HG02571 (cell line): ENCODE results near the gene ELOVL2.

ENCODE experiments used
- ATAC-seq: cut with Tn5 transposase; IDR thresholded peaks from one replicate; pipeline ENCODE4 v1.9.1; 2021; ENCODE audit warnings: mild to moderate bottlenecking, moderate library complexity; ENCODE audit not compliant: unreplicated experiment

ELOVL2 gene

DNA sequence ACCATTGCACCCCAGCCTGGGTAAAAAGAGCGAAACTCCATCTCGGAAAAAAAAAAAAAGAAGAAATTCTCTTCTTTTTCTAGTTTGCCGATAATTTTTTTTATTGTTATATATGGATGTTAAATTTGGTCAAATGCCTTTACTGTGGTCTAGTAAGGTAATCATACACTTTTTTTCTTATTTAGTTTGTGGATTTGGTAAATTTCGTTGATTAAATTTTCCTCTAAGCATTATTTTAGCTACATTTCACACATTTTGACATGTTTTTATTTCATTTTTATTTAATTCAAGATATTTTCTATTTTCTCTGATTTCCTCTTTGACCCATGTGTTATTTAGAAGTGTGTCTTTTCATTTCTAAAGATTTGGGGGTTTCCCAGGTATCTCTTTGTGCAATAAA is 18.0 kb upstream of the ELOVL2 start:
- ATAC-seq = no peak

DNA sequence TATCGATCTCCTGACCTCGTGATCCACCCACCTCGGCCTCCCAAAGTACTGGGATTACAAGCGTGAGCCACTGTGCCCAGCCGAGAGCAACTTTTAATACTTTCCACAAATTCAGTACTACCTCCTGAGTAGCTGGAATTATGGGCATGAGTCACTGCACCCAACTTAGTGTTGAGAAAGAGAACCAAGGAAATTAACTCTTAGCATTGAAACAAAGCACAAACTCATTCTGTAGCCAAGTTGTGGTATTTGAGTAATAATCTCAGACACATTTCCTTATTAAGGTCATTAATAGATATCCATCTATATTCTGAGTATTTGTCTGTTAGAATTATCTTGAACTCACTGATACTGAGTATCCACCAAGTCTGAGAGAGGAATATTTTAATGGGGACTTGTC is 14.3 kb upstream of the ELOVL2 start:
- ATAC-seq = no peak

DNA sequence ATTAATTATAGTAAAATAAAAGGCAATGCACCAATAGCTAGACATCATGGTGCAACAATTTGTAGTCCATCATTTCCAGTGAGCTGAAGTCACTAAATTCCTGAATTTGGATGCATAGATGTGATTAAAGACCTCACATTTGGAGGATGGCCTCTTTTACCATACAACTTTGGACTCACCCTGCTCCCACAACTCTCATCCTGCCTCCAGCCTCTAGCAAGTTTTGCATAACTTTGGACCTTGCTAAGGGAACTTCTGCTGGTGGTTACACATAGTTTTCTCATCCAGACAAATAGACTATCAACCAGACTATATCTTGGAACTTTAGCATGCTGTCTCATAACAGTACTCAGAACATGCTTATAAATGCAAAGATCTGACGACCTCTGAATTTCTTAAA is 12.8 kb upstream of the ELOVL2 start:
- no peak for ATAC-seq

DNA sequence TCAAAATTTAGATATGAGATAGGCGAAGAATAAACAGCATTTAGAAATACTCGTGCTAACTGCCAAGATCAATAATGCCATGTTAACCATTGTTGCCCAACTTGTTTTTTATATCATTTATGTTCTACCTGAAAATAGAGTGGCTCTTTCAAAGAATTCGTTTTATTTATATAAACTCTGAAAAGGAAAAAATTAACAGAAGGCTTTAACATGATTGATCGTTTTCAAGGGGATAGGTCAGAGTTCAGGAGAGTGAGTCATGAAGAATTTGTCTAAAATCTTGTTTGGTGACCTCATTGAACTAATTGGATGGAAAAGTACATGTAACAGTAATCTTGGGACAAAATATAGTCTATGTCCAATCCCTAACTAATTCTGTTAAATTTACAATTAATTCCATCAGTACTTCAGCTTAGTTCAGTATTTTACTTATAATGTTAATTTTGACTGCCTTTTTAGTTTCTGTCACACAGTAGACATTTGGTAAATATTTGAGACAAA is 11.1 kb upstream of the ELOVL2 start:
- no peak for ATAC-seq

DNA sequence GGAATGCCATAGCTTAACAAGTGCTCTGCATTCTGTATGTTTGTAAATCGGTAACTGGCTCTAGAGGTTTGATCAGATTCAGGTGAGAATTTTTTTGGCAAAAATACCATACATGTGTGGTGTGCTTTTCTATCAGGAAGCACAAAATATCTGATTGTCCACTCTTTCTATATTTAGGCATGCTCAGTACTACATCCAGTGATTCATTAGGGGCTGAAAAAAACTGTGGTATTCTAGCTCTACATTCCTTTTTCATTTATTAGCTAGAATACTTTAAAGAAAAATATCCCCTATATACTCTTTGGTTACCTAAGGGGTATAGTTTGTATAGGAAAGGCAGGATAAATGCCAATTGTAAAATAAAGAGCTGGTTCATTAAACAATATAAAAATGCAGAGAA is 10.6 kb upstream of the ELOVL2 start:
- ATAC-seq = no peak

DNA sequence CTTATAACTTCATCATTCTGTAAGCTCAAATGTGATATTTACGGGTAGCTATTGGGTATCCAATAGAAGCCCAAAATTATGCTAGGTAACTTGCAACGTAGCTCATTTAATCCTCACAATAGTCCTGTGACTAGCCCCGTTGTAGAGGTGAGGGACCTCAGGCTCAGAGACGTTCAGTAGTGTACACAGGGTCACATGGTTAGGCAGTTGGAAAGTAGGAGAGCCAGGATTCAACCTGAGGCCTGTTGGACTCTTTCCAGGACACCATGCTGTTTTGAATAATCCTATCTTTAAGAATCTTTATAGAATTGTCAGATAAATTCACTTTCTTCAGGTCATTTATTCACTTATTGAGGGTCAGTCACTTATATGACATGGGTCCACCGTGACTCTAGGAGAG is 9.2 kb upstream of the ELOVL2 start:
- no peak for ATAC-seq

DNA sequence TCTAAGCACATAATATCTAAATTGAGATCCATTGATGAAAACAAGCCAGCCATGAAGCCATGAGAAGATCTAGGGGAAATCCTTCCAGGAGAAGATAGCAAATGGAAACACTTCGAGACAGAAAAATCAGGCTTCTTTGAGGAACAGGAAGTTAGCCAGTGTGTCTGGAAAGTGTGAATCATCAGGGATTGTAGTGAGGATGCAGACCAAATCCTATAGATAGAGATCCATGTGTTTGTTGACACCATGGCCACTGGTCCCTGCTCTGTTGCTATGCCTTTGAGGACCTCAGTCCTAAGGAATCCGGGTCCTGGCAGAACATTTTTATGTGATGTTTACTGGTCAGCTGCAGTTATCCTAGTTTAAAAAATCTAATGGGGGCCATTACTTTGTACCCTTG is 6.6 kb upstream of the ELOVL2 start:
- ATAC-seq = no peak

DNA sequence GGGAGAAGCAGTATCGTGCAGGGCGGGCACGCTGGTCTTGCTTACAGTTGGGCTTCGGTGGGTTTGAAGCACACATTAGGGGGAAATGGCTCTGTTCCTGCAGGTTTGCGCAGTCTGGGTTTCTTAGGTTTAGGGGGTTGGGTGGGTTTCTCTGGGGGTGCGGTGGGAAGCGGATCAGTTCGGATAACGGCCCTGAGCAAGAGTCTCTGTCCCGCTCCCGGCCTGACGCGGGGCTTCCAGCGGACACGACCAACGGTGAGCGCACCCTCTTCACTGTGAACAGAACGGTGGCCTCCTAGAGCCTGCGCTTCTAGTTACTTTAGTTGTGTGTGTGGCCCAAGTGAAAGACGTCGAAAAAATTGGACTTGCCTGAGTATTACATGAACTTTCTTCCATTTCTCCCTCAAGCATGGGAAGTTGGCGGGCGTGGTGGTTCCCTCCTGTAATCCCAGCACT is 635 bp upstream of the ELOVL2 start:
- no peak for ATAC-seq

DNA sequence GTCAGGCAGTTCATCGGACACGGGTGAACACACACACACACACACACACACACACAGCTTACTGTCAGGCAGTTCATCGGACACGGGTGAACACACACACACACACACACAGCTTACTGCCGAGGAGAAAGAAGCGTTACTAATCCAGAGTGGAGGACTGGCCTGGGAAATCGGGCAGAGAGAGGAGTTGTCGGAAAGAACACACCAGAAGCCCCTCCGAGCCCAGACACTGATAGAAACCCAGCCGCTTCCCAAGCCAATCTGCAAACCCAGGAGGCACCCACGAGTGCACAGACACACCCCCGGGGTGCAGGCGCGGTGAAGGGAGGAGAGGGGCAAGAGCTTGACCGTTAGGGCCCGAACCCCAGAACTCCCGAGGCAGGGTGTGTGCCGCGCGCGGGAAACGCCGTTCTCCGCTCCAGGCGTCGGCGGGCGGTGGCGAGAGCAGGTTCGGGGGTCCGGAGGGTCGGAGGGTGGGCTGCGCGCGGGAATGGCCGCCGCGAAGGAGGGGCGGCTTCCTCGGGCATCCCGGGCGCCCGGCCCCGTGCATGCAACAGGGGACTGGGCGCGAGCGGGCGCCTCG is 636 bp downstream of the ELOVL2 start:
- no peak for ATAC-seq

DNA sequence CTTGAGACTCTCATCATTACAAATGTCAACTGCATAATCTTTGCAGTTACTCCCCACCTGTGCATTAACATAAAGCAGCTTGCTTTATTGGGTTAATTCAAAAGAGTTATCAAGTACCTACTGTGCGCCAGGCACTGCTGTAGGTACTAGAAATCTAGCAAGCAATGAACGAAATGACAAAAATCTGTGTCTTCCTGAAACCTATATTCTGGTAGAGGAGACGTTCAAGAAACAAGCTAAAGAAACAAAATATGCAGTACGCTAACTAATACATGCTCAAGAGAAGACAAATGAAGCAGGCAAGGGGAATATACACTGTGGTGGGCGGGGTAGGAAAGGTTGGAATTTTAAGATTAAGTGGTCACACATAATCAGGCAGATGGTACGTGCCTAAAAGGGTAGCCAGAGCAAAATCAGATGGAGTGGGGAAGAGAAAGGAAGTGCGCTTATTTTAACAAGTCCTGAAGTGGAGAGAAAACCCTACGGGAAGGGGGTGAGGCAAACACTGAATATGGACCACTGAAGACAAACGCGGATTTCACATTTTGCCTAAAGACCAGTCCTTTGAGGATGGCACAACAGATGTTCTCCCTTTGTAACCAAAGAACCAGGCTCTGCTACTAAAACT is 1.2 kb downstream of the ELOVL2 start:
- no peak for ATAC-seq

DNA sequence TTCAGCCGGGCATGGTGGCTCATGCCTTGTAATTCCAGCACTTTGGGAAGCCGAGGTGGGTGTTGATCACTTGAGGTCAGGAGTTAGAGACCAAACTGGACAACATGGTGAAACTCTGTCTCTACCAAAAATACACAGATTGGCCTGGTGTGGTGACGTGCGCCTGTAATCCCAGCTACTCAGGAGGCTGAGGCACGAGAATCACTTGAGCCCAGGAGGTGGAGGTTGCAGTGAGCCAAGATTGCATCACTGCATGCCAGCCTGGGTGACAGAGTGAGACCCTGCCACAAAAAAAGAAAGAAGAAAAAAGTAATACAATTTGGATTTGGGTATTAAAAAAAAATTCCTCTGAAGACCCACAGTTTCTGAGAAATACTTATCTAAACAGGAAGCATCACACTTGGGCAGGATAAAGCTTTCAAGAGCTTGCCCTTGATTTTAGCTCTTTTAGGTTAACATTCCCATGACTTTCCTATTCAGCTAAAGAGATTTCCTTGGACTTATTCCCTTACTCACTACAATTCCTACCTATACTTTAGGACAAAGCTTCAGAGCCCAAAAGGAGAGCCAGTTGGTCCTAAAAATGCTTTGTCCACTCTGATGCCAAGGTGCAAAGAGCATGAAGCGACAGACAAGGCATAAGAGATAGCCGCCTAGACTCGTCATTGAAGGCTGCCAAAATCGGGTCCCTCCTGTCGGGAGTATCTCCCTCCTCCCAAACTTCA is 1.9 kb downstream of the ELOVL2 start:
- no peak for ATAC-seq

DNA sequence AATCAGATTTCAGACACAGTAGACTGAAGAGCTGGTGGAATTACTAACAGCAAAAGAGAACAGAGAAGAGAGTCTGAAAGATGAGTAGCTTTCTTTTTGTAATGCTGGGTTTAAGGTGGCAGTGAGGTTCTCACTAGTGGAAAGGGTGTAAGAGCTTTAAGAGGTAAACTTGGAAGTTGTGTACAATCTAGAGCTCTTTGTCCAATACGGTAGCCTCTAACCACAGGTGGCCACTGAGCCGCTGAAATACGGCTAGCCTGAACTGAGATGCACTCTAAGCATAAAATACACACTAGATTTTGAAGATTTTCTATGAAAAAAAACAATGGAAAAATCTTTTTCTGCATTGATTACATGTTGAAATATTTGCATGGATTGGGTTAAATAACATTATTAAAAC is 4.0 kb downstream of the ELOVL2 start:
- no peak for ATAC-seq

DNA sequence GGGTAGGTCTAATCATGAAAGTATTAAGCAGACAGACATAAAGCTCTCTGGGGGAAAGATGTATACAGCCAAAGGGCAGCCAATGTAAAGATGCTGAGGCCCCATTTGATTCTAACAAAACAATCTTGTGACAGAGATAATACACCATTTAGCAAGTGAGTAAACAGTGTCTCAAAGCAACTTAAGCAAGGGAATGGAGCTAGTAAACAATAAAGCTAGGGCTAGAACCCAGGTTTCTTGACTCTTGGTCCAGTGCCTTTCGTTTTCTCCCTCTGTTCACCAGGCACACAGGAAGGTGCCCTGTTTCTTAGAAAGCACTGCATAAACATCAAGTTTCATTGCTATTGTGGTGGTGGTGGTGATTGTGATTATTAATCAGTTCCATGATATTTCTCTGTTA is 5.1 kb downstream of the ELOVL2 start:
- ATAC-seq = no peak

DNA sequence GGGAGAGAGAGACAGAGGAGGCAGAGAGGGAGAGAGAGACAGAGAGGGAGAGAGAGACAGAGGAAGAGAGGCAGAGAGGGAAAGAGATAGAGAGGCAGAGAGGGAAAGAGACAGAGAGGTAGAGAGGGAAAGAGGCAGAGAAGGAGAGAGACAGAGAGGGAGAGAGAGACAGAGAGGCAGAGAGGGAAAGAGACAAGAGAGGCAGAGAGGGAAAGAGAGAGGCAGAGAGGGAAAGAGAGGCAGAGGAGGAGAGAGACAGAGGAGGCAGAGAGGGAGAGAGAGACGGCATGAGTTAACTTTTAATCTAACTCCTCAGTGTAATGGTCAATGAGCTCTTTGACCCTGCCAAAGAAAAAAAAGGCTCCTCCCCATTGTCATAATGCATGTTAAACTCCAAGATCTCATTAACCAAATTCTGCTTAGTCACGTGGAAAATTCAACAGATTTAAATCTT is 7.1 kb downstream of the ELOVL2 start:
- ATAC-seq = no peak

DNA sequence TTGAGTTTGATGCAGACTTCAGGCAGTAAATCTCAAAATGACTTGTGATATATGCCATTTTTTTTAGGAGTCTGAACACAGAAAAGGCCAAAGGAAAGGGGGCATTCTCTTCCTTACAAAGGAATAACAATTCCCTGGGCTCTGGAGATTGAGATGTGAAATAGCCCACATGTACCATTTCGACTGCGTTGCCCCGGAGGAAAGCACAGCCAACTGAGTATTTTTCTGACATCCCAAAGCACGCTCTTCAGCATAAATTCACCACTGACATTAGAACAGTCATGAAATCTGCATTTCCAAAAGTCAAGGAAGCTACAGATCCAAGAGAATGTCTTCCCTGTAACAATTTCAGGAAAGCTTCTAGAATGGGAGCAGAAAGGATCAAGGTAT is 7.8 kb downstream of the ELOVL2 start:
- no peak for ATAC-seq

DNA sequence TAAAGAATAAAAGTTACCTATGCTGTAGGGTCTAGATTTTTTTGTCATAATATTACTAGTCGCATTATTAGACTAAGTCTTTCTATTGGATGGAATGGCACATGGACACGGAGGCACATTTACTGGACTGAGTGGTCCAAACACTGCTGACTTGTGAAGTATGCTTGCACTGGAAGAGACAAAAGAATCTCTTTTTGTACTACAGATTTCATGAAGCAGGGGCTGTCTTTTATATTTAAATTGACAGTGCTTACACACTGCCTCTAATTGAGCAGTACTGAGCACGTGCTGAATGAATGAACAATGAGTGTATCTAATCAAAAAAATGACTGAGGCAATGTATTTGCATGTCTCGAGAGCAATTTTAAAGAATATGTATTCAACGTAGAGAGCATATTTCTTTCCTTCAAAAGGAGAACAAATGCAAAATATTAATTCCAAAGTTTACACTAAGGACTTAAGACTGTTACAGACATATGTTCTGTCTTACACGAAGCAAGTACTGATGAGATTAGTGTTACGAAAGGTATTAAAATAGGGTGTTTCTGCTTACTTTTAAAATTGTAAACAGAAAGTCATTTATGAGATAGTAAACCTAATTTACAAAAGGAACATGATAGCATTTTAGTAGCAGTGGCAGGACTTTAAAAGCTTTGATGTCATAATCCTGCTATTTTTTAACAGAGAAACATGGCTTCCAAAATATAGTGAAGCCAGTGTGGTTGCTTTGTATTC is 8.3 kb downstream of the ELOVL2 start:
- ATAC-seq = no peak

DNA sequence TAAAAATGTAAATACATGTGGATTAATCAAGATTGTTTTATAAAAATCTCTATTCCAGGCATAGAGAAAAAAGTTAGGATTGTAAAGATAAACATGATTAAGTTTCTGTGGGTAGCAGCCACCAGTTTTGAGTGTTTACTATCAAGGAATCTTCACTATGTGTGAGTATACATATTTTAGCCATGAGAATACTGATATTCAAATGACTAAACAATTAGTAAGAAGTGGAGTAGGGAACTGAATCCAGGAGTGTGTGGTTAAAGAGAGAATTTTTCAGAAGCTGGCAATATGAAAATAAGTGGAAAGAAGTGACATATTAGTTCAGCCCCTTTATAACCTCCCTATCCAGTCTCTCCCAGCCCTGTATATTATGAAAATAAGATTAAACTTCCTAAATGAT is 10.3 kb downstream of the ELOVL2 start:
- ATAC-seq = no peak

DNA sequence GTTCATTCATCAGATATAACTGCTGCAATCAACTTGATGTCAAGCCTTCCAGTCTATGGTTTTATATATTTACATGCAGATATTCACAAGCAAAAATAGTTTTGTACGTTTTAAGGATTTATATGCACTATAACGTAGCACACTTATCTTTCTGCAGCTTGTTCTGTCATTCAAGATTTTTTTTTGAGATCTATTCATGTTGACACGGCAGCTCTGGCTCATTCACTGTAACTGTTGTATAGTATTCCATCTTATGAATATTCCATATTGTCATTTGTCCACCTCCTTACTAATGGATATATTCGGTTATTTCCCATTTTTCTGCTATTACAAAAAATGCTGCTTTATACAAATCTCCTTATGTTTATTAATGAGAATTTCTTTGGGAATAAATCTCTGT is 13.2 kb downstream of the ELOVL2 start:
- ATAC-seq = no peak

DNA sequence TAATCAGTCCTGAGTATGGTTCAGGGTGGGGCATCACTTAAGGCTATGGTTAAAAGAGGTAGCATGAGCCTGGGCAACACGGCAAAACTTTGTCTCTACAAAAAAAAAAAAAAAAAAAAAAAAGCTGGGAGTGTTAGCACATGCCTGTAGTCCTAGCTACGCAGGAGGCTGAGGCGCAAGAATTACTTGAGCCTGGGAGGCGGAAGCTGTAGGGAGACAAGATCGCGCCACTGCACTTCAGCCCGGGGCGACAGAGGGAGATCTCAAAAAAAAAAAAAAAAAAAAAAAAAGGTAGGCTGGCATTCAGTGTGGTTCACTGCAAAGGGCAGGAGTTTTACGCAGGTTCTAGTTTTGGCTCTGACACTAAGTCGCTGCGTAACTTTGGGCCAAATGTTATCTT is 15.1 kb downstream of the ELOVL2 start:
- ATAC-seq = no peak

DNA sequence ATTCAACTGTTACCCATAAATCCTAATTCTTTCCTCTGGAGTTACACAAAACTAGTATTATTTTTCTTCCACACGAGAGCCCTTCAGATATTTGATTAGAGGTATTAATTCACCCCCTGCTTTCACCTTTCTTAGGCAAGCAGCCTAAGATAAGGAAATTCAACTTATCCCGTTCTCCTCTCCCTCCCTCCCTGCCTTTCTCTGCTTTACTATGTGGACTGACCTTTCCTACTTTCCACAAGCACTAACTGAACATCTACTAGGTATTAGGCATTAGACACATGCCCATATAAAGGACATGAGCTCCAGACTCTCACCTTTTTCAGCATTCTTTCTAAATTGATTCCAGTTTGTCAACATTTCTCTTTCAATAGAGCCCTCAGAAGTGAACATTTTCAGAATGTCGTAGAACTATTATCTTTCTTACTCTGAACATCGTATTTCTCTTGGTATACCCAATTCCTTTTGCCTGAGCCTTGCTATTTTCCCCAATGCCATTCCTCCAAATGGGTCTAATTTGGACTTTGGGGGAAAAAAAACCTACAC is 16.5 kb downstream of the ELOVL2 start:
- ATAC-seq = no peak

DNA sequence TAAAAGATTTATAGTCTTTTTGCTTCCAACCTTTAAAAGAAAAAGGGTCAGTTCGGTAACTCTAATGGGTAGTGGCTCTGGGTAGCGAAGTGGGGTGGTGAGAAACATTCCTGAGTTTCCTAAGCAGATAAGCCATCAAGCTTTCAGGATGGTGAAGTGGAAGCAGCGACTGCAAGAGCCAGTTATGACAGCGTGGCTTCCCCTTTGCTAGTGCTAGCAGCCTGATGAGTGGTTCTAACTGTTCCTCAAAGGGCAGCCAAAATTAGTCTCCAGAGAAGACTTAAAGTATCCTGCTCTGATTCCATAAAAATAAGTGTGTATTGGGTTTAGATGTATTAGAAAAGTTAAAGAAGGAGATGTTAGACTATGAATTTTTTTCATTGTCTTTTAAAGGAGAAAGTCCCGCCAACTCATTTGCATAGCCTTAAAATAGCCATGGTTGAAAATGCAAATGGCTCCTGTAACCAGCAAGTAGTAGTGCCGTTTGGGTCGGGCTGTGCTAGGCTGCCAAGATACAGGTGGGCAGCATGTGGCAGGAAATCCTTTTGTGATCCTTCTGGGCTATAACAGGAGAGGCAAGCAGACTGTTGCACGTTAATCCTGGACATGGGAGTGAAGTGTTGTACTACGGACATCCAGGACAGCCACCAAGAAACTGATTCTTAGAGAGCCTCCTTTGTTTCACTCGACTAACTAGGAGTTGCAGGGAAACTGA is 18.0 kb downstream of the ELOVL2 start:
- peak; percentile 85 for ATAC-seq
